HG02623 (cell line): ENCODE data around the gene LRRC28.

ENCODE experiments used
- ATAC-seq: cut with Tn5 transposase; IDR thresholded peaks from one replicate; pipeline ENCODE4 v1.9.1; 2021; ENCODE audit warnings: moderate library complexity; ENCODE audit not compliant: unreplicated experiment

Gene LRRC28

DNA sequence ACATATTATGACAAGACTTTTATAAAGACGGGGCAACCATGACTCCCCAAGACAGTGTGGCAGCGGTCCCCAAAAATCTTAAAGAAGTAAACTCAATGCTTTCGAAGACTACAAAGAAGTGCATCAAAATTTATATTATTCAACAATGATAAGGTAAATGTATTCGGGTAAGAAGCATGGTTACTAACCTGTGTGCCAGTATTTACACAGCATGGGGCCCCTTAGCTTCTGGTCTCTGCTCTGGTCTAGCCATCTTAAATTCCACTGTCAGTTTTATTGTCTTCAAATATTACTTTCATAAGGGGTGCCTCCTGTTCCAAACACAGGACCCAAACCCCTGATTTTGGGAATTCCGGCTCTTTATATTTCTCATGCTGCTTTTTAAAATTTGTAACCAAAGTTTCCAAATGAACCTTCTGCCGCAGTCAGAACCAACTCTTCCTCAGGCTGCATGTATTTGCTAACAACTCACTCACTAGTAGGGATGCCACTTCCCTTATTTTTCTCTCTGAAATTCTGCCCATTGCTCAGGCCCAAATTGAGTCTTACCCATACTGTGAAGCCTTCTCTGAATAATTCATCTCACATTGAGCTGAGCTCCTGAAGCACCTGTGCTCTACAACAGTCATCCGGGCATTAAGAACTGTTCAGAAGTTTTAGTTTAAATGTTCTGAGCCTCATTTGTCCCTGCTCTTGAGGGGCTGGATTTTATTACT is 3.1 kb upstream of the LRRC28 start:
- ATAC-seq = no peak

DNA sequence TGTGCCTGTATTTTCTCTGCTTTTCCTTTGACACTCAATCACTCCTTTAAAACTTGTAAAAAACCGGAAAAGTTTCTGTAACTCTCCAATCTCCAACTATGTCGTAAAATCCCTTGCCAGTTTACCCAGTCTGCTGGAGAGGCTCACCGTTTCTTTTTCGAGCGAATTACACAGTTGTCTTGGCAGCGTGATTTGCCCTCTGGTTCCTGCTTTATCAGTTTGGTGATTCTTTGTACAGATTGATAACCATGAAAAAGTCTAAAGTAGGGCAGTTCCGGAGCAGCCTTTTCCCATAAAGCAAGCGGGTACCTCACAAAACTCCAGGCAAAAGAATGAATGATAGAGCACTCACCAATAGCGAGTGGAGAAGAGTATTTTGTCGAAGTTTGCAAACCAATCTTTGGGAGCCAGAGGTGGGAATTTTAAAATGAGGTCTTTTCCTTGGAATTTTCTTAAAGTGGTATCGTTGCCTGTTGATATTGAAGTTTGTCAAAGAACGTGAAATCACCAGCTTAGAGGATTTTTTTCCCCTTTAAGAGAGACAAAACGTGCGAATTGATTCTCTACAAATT is 1.9 kb upstream of the LRRC28 start, which contains the start of gene TTC23:
Gene TTC23, minus strand, starts transcription at position 312 of the 572 bp plus-strand sequence. CDS start 20,869 bp downstream, outside the sequence.
- ATAC-seq = no peak

DNA sequence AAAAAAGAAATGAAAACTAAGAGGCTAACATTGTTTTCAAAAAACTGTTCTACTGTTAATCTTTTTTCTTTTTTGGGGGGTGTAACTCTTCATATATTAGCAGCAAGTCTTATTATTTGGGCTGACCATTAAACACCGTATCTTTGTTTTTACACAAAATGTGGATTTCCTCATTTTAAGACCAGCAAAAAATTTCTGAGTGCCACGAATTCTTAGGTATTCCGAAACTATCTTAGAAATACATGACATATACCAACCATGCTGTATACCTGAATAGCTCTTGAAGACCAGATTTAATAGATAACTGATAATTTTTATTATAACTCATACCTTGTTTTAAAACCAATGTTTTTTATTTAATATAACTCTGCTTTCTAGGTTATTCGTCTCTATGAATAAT is 1.3 kb upstream of the LRRC28 start:
- no peak for ATAC-seq

DNA sequence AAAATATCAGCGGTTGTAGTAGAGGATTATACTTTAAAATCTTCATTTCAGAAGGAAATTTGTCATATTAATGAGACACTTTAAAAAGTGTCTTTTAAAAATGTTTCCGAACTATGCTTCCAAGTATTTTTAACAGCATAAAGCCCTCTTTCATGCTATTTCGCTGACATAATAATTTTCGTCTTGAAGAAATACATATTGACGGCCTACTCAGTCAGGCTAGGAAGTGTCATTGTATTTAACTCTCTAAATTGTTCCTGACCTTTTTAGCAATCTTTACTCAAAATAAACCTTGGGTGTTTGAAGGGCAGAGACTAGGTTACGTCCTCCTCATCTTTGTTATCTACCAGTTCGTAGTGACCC is 806 bp upstream of the LRRC28 start:
- no peak for ATAC-seq

DNA sequence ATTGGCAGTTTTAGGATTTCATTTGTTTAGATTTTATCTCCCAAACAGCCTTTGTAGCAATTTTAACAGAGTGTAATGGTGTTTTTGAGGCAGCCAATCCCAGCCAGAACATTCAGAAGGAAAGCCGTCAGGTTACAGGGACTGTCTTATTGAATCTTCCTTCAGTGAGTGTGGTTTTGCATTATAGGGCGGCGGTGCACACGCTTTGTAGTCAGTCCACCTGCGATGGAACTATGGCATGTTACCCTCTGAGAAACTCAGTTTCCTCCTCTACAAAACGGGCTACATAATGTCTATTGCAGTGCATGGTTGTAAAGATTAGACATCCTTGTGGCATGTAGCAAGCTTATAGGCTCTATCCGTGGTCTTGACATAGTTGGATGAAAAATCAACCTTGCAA is 1.0 kb downstream of the LRRC28 start:
- no peak for ATAC-seq

DNA sequence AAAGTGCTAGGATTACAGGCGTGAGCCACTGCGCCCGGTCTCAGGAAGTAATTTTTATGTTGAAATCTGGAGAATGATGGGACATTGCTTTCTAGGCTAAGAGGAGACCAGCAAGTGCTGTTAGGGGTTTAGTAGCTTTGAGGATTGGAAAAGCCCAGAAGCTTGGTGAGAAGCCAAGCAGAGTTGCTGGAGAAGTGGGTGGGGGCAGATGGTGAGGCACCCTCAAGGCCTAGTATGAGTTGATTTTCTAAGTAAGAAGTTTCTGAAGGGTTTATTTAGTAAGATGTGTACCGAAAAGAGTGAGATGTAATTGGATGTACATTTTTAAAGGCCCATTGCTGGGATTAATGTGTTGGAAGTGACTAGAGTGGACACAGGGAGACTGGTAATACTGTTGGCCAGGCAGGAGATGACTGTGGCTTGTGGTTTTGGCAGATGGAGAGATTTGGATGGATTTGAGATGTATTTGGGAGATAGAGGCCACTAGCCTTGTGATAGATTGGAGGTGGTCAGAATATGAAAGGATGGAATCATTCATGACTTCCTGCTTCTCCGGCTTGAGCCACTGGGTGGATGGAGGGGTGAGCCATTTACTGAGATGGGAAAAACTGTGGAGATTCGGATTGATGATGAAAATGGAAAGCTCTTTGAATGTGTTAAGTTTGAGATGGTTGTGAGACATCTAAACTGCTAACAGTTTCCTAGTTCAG is 2.3 kb downstream of the LRRC28 start:
- no peak for ATAC-seq

DNA sequence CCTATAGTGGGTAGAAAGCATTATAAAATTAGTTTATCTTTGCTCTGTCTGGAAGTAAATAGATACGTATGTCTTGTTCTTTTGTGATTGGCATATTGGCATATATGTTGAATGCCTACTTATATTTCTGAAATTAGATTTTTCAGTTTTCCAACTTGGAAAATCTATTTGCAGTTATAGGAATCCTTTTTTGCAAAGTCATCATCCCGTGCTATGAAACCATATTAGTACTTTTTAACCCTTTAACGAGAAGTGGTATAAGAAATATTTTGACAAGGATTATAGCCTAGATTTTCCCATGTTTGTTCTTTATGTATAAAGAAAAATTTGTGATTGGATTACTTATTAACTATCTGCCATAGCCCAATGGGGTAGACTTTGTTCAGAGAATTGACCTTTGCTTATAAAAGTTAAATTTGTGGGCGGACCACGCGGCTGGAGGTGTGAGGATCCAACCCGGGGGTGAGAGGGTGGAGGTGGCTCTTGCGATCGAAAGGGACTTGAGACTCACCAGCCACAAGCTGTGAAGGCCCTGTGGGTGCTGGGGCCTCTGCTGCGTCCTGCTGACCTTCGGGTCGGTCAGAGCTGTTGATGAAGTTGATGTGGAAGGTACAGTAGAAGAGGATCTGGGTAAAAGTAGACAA is 5.9 kb downstream of the LRRC28 start:
- ATAC-seq = no peak

DNA sequence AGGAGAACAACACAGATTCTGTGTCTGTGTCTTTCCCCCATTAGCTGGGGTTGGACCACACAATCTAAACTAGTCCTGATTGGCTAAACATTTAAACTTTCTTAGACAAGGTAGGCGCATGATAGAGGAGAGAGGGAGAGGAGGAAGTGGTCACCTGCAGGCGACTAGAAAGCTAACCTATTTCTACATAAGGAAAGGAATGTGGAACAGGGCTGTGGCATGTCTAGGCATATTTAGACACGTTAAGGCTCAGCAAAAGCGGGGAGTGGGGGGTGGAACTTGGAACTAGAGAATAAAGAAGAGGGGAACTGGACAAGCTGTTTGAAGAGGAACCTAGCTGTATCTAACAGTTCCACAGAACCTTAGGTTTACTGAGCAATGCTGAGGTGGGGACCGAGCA is 12.8 kb downstream of the LRRC28 start:
- ATAC-seq = no peak

DNA sequence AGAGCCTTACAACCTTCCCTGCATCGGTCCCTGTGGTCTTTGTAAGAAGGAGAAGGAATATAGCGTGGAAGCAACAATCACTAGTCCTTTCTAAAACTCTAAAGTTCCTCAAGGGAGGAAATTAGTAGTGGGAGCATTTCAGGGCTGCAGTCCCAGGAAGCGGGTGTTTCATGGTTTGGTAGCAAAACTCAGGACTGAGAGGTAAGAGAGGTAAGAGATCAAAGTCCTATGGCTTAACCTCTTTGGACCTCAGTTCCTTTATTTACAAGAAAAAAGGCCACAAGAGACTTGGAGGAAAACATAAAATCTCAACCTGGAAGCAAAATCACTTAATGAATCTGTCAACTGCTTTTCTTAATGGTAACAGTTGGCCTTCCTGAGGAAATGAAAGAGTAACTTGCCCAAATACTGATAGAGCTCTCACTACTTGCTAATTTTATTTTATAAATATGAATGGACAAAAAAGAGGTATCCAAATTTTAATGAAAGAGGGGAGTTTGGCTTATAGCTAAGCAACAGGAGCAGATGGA is 14.3 kb downstream of the LRRC28 start:
- no peak for ATAC-seq

DNA sequence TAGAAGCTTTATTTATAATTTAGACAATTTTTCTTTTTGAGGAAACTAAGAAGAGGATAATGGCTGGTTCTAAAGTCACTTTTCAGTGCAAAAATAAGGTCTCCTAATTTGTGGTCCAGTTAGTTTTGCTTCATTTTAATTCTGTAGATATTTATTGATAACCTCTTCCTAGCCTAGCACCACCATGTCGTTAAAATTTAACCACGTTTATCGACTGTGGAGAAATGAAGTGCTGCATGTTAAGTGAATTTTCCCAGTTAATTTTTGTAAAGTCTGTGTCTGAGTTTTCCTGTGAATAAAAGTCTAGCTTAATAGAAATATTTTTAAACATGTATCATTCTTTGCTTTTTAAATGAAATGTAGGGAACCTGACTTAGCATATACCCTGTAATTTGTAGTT is 16.7 kb downstream of the LRRC28 start:
- ATAC-seq = no peak

DNA sequence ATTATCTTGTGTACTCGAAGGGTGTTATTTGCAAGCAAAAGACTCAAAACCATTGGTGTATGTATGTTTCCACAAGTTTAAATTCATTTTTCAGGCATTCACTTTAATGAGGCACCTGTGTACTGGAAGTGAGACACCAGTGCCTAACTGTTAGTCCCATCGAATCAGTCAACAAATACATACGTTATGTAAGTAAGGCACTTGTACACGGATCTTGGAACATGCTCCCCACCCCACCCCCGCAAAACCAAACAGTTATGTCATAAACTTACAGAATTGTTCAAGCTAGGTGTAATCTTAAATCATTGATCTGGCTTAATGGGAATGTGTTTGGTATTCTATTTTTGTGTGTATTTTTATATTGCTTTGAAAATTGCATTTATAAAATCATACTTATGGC is 17.1 kb downstream of the LRRC28 start:
- no peak for ATAC-seq

DNA sequence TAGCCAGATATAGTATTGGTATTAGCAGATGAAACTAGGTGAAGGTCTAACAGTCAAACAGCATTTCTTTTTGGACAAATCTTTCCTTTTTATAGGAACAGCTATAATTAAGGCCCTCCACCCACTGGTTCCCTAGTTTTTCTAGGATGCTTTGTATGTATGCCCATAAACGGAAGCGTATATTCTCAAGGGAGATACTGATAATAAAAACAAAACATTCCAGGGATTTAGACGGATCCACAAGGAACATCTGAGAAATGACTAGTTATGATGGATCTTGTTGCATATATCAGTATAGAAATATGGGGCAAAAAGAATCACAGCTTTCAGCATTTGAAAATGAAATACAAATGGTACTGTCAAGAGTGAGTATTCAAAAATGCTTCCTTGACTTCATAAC is 22.5 kb downstream of the LRRC28 start:
- ATAC-seq = no peak

DNA sequence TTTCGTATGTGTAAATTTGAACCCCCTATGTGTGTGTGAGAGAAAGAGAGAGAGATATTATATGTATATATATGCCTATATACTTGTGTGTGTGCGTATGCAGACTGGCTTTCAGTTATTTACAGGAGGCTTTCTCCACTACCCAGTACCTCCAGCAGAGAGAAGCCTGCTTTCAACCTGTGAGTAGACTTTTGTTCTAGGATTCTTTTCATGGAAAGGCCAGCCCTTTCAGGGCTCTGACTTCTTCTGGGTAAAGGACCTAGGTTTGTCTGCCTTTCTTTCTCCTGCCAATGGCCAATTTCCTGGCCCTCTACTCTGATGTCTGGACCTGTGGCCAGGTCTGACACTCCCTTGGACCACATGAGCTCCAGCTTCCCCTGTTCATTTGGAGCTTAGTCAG is 23.8 kb downstream of the LRRC28 start:
- ATAC-seq = no peak

DNA sequence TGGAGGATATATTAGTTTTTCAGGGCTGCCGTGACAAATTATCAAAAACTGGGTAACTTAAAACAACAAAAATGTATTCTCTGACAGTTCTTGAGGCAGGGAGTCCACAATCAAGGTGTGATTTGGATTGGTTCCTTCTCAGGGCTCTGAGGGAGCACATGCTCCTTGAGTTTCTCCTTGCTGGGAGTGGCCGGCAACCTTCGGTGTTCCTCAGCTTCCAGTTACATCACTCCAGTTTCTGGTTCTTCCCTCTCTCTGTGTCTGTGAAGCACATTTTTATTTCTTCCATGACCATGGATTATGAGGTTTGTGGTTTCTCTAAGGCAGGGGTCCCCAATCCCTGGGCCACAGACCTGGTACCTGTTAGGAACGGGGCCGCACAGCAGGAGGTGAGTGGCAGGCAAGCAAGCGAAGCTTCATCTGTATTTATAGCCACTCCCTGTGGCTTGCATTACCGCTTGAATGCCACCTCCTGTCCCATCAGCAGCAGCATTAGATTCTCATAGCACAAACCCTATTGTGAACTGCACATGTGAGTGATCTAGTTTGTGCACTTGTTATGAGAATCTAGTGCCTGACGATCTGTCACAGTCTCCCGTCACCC is 24.3 kb downstream of the LRRC28 start:
- no peak for ATAC-seq

DNA sequence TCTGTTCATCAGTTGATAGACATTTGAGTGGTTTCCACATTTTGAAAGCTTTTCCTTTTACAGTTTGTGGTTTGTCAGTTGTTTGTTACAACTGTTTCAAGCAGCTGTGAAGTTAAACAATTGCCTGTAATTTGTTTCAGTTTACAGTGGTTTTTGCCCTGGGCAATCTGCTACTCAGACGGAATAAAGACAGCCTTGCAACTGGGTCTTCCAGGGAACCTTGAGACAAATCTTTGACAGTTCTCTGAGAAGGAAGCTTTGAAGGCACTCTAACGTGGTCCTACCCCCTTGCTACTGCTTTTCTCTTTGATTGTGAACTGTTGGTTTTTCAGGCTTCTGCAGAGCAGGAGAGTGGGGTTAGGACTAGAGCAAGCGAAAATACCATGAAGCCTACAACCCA is 28.0 kb downstream of the LRRC28 start:
- ATAC-seq = no peak

DNA sequence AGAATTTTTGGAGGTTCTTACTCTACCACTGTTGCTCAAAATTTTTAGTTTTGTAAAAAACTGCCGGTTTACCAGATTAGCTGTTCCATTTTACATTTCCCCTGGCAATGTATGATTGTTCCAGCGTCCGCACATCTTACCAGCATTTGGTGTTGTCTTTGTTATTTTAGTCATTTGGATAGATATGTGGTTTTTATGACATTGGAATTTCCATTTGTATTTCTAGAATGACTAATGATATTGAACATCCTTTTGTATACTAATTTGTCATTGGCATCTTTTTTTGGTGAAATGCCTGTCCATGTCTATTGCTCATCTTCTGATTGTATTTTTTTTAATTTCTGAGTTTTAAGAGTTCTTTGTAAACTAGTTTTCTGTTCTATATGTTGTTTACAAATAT is 28.5 kb downstream of the LRRC28 start:
- ATAC-seq = no peak

DNA sequence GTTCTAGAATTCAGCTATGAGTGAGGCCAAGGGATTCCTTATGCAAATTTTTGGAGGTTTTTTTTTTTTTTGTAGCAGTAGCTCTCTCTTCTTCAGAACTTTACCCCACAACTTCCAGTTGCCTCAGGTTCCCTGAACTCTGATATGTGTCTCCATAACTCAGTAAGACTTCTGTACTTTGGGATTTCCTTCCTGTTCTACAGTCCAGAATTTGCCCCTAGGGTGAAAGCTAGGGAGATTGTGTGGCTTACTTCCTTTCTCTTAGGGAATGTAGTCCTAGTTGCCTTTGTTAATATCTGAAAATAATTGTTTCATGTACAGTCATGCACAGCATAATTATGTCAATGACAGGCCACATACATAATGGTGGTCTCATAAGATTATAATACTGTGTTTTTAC is 30.8 kb downstream of the LRRC28 start:
- ATAC-seq = no peak

DNA sequence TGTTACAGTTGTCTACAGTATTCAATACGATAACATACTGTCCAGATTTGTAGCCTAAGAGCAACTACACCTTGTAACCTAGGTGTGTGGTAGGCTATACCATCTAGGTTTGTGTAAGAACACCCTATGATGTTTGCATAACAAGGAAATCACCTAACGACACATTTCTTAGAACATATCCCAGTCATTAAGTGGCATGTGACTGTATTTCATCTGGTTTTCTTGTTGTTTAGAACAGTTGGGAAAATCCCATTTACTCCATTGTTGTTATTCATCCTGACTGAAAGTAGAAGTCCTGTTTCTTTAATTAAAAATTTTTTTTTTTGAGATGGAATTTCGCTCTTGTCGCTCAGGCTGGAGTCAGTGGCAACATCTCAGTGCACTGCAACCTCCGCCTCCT is 31.3 kb downstream of the LRRC28 start:
- ATAC-seq = no peak

DNA sequence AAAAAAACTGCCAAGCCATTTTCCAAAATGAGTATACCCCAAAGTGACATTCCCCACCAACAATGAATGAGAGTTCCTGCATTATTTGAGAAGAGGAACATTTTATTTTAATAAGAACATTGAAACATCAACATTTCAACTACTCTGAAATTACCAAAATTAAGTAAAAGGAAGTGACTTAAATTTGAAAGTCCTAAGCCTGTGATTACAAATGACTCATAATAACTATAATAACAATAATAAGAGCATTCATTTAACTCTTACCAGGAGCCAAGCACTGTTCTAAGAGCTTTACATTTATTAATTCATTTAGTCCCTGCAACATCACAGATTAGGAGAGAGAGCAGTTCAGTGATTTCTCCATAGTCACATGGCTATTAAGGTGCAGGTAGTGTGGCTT is 32.4 kb downstream of the LRRC28 start:
- ATAC-seq = no peak

DNA sequence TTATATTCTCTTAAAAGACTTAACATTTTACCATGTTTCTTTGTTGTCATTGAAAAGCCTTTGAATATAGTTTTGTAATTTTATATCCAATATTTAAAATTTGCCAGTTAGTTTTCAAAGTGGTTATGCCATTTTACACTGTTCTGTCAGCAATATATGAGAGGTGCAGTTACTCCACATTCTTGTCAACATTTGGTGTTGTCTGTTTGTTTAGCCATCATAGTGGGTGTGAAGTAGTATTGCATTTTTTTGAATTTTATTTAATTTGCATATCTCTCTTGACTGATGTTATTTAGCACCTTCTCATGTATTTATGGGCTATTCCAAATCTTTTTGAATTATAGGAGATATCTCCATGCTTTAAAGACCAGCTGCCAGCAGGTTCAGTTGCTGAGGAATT is 40.4 kb downstream of the LRRC28 start:
- no peak for ATAC-seq

DNA sequence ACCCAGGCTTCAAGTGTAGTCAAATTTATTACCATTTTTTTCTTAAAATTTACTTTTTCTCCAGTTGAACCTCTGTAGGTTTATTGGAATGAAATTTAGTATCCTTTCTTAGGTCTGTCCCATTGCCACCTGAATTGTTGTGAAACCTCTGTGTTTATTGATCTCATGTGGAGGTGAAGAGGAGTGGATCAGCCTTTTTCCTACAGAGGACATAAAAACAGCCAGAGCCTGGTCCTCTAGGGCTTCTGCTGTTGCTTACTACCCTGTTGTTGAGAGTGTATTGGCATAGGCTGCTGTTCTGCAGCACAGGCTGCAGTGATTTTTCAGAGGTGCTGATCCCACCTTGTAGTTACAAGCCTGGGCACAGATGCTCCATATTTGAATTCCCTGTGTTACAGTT is 44.6 kb downstream of the LRRC28 start:
- ATAC-seq = no peak
